ENCODE data around the gene HTR3D. TPM values are rescaled to one million over a fixed set of nuclear protein-coding genes. Genes with fewer than 3 reads are reported as not detected.

The HTR3D gene
- total and polyA plus RNA-seq, 7 donors: not detected

DNA sequence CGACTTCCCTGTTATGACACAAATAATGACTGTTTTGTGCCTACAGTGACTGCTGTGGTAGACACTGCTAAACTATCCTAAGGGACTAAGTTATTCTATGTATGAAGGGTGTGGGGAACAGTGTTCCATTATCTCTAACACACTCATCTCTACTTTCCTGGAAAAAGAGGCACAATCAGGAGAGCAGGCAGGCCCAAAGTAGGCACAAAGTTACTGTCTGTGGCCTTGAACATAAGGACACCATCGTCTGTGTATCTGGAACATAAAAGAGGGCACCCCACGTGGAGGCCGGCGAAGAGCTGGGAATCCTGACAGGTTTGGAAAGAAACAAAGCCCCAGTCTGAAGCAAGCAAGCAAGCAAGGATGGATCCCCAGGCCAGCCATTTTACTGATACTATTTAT lies 15.4 kb upstream of the HTR3D start:
- Histone ChIP-seq H3K4me1 (peaks cover 0 to 27% (median 12%) of the 10 kb centered on the region in 4 donors), H3K9me3 (no peaks in the 10 kb centered on the region), H3K36me3 (peaks cover 0 to 23% (median 7%) of the 10 kb centered on the region in 4 donors), H3K4me3 (peak overlapping the region in 1 of 4 donors; percentile 87), H3K27ac (no peak overlapping the region), H3K27me3 (no peaks in the 10 kb centered on the region)
- TF ChIP-seq POLR2AphosphoS5 (IDR thresholded peaks at IDR 0.05) (no peak), CTCF (IDR thresholded peaks at IDR 0.05) (no peak), POLR2A (IDR thresholded peaks at IDR 0.05) (no peak), EP300 (IDR thresholded peaks at IDR 0.05) (no peak)
- no peak for DNase-seq
- WGBS, 2 donors: 54 to 81% methylated on average over 5 of the region's 5 CpGs
- intact Hi-C loops (cut with DNase I): loop anchor here (2.0 to 5.0 kb wide), 4 partner anchors 119 to 319 kb away; partner anchors contain the start of genes ABCF3, ALG3, EEF1AKMT4 and EIF2B5

DNA sequence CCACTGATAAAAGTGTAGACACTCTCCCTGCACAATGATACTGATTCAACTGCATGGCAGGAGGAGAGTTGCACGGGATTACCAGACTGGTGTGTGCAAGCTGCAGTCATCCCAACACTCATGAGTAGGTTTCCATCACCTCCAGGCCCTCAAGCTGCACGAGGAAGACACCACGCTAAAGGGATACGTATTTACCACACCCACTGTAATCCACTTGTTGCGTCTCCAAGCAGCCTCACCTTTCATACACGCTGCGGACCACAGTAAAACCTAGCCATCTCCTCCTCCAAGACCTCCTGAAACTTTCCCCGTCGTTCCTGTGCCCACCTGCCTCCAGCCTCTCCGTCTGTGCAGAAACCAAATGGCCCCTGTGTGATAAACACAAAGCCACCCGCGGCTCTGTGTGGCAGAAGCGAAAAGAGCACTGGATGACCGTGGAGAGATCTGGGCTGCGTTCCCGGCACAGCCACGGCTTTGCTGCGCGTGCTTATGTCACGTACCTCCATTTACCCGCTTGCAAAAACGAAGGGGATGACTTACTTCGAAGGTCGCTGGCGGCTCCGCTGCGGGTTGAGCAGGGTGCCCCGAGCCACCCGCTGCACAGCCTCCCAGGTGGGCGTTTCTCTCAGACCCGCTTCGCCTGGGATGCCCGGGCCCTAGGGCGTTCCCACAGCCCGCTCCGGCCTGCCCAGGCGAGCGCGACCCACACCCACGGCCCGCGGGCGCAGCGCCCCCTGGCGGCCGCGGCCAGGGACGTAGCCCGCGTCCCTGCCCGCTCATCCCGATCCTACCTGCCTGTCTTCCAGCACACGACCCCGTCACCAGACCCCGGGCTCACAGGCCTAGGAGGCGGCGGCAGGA lies 14.5 kb upstream of the HTR3D start:
- intact Hi-C loops (cut with DNase I): loop anchor here (1.0 to 5.0 kb wide), 5 partner anchors 118 to 320 kb away; partner anchors contain the start of genes ABCF3, ALG3, EEF1AKMT4 and EIF2B5
- DNase-seq: peak; percentile 73
- no peak for TF ChIP-seq EP300 (IDR thresholded peaks at IDR 0.05)
- peak in 2 of 4 experiments; percentile 74 to 99 for TF ChIP-seq CTCF (IDR thresholded peaks at IDR 0.05)
- Histone ChIP-seq H3K9me3 (no peaks in the 10 kb centered on the region), H3K27me3 (no peaks in the 10 kb centered on the region), H3K36me3 (peaks cover 0 to 18% (median 7%) of the 10 kb centered on the region in 4 donors), H3K4me1 (peaks cover 0 to 27% (median 12%) of the 10 kb centered on the region in 4 donors), H3K27ac (peak overlapping the region; percentile 83 to 85 (median 85)), H3K4me3 (peak overlapping the region; percentile 78 to 98 (median 88))
- 9 to 13% methylated on average over 57 of the region's 57 CpGs for WGBS, 2 donors

DNA sequence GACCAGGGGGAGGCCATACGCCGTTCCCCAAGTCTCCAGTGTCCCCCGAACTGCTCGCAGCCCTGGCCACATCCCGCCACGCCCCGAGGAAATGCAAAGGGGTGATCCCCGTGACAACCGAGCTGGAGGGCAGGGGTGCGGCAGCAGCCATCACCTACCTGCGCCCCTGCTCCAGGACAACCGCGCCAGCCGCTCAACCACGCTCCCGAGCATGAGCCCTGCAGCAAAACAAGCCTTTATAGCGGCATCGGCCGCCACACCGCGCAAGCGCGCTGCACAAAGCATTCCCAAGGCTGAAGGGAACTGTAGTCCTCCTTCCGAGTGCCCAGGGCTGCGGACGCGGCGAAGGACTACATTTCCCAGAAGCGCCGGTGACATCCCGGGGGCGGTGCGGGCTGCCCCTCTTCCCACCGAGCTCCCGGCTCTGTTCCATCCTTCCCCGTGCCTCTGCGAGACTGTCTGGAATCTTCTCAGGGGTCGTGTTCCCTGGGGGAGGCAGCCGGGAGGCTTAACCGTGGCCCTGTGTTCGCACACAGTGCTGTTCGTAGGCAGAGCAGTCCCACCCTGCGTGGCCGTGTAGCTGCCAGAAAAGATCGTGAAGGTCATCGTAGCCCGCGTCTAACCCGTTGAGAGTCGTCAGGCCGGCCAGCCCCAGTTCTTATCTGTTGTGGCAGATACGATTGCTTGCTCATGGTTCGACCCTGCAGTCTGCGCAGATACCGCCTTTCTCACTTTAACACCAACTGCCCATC lies 13.7 kb upstream of the HTR3D start, which contains the start of gene ABCC5:
Gene ABCC5, minus strand, starts transcription at position 213 of the 752 bp plus-strand sequence. CDS start 3,492 bp downstream, outside the sequence.
- Histone ChIP-seq H3K9me3 (no peaks in the 10 kb centered on the region), H3K4me1 (peaks cover 0 to 27% (median 12%) of the 10 kb centered on the region in 4 donors), H3K27me3 (no peaks in the 10 kb centered on the region), H3K36me3 (peaks cover 0 to 12% (median 7%) of the 10 kb centered on the region in 4 donors), H3K4me3 (peak within 1 kb of the TSS; percentile 78 to 98 (median 88)), H3K27ac (peak within 1 kb of the TSS; percentile 83 to 85 (median 85))
- peak; percentile 97 for DNase-seq
- intact Hi-C loops (cut with DNase I): loop anchor here (1.0 to 5.0 kb wide), 5 partner anchors 117 to 321 kb away; partner anchors contain the start of genes ABCF3, ALG3, EEF1AKMT4 and EIF2B5
- no peak for TF ChIP-seq EP300 (IDR thresholded peaks at IDR 0.05)
- peak in 3 of 4 experiments; percentile 67 to 91 (median 76) for TF ChIP-seq CTCF (IDR thresholded peaks at IDR 0.05)
- no peak for TF ChIP-seq POLR2A (IDR thresholded peaks at IDR 0.05)
- TF ChIP-seq POLR2AphosphoS5 (IDR thresholded peaks at IDR 0.05): peak in 3 of 4 donors; percentile 61 to 73 (median 63)
- 0 to 1% methylated on average over 55 of the region's 55 CpGs for WGBS, 2 donors

DNA sequence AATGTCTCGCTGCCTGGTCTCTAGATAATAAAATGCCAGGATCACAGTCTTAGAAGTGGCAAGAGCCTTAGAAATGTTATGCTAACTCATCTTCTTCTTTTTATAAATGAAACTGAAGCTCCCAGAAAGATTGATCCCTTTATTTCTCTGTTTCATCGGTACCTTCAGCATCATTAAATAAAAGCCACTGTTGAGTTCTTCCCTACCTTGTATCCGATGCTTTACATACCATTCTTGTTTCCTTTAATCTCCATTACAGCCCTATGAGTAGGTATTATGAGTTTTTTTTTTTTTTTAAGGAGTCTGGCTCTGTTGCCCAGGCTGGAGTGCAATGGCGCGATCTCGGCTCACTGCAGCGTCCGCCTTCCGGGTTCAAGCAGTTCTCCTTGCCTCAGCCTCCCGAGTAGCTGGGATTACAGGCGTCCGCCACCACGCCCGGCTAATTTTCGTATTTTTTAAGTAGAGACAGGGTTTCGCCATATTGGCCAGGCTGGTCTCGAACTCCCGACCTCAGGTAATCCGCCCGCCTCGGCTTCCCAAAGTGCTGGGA lies 13.0 kb upstream of the HTR3D start:
- no peak for TF ChIP-seq EP300 (IDR thresholded peaks at IDR 0.05)
- no peak for TF ChIP-seq CTCF (IDR thresholded peaks at IDR 0.05)
- no peak for TF ChIP-seq POLR2A (IDR thresholded peaks at IDR 0.05)
- TF ChIP-seq POLR2AphosphoS5 (IDR thresholded peaks at IDR 0.05): no peak
- peak overlapping the region; percentile 78 to 98 (median 88) for H3K4me3 ChIP-seq
- WGBS, 2 donors: 88 to 91% methylated on average over 21 of the region's 21 CpGs
- intact Hi-C loops (cut with DNase I): loop anchor here (5.0 kb wide), 3 partner anchors 169 to 321 kb away; partner anchors contain the start of genes ABCF3, ALG3, EEF1AKMT4 and YEATS2
- DNase-seq: no peak
- peak overlapping the region; percentile 83 to 85 (median 85) for H3K27ac ChIP-seq
- no peaks in the 10 kb centered on the region for H3K27me3 ChIP-seq
- H3K36me3 ChIP-seq: peaks cover 0 to 7% (median 3%) of the 10 kb centered on the region in 4 donors
- H3K9me3 ChIP-seq: no peaks in the 10 kb centered on the region
- peaks cover 0 to 27% (median 12%) of the 10 kb centered on the region in 4 donors for H3K4me1 ChIP-seq
